HG02884 (cell line): ENCODE data around the gene SGPL1.

Source experiments
- ATAC-seq: cut with Tn5 transposase; IDR thresholded peaks from one replicate; pipeline ENCODE4 v1.9.1; 2021; ENCODE audit warnings: mild to moderate bottlenecking, moderate library complexity; ENCODE audit not compliant: unreplicated experiment

SGPL1 gene

GRCh38 chr10:70872291-70872690, 56.5 kb downstream of the SGPL1 start:
- no peak for ATAC-seq

DNA sequence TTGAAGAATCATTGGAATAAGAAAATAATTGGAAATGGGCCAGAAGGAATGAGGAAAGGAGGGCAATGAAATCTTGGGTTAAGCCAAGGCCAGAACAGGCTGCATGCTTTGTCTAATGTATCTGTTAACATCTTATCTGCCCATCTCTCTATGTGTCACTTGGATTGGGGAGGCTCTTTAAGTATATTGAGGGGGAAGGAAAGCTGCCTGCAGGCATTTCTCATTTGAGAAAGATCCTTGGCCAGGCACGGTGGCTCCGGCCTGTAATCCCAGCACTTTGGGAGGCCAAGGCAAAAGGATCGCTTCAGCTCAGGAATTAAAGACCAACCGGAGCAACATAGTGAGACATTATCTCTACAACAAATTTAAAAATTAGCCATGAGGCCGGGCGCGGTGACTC, 58.3 kb downstream of the SGPL1 start:
- no peak for ATAC-seq

GRCh38 chr10:70879207-70879606, 63.5 kb downstream of the SGPL1 start:
- ATAC-seq = no peak

- peak; percentile 50 for ATAC-seq
Measured at GRCh38 chr10:70880077-70880534, 64.4 kb downstream of the SGPL1 start.

GRCh38 chr10:70884741-70885140, 69.0 kb downstream of the SGPL1 start:
- no peak for ATAC-seq

GRCh38 chr10:70885481-70885880, 69.7 kb downstream of the SGPL1 start:
- ATAC-seq = no peak

DNA sequence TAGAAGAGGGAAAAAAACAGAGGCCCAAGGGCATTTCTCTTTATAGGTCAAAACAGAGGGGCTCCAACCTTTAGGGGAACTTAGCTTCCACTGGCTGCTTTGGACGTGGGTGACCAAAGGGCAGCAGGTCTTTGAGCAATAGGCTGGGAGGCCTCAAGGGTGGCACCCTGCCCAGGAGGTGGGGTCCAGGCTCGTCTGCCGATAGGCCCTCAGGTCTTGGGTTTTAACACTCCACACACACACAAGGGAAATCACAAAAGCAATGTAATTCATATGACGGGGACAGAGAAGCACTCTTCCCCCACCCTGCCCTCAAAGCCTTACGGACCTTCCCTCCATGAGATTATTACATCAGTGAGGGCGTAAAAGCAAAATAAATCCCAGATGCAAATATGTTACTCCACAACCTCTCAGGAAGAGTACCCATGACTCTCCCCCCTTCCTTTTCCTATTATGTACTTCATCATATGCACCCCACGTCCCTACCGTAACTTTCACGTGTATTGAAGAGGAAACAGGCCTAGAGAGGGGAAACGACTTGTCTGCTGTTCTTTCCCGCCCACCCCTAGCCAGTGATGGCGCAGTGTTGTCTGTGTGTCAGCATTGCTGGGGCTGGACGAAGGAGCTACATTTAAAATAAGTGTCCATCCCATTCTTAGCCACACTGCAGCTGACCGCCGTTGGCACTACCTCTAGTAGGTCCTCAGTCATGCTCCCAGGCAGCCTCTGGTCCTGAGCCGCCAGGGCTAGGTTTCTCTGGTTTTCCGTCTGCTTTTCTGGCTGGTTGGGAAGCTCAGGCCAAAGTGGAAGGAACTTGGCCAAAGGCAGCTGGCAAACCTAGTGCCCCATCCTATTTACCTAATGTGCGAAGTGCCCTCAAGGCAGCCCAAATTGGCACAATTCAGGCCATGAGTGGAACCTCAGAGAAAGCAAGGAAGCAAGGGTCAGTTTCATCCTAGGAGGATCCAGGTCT, 70.5 kb downstream of the SGPL1 start:
- ATAC-seq = no peak

GRCh38 chr10:70886921-70887665, 71.3 kb downstream of the SGPL1 start:
- ATAC-seq = no peak

GRCh38 chr10:70887804-70888800, 72.4 kb downstream of the SGPL1 start, which contains the start of gene PCBD1:
Gene PCBD1, minus strand, starts transcription at chr10:70888565. Its CDS starts 32 bp downstream, at chr10:70888533.
- ATAC-seq = peak; percentile 62

DNA sequence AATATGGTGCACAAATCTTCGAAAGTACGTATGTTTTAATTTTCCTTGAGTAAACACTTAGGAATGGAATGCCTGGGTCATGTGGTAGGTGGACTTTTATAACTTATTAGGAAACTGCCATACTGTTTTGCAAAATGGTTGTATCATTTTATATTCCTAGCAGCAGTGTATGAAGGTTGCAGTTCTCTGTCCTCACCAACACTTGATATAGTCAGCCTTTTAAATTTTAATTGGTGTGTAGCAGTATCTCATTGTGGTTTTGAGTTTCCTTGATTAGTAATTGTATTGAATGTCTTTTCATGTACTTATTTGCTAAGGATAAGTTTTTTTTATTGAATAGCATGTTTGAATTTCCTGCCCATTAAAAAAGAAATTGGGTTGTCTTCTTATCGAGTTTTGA, 73.5 kb downstream of the SGPL1 start:
- no peak for ATAC-seq

GRCh38 chr10:70890917-70891431, 75.2 kb downstream of the SGPL1 start:
- no peak for ATAC-seq

DNA sequence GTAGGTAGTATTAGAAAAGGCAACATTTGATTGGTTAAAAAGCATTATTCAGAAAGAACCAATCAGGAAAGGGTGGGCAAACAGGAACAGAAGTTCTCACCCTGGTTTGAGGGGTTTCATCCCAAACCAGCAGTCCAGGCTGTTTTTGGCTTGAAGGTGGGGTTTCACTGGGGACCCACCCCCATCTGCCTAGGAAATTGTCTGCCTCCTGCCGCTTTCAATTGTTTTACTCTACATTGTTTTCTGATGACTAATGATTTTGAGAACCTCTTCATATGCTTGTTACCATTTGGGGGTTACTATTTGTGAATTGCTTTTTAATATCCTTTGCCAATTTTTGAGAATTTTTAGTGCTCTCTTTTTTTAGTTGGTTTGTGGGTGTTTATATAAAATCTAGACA, 75.9 kb downstream of the SGPL1 start:
- ATAC-seq = no peak

DNA sequence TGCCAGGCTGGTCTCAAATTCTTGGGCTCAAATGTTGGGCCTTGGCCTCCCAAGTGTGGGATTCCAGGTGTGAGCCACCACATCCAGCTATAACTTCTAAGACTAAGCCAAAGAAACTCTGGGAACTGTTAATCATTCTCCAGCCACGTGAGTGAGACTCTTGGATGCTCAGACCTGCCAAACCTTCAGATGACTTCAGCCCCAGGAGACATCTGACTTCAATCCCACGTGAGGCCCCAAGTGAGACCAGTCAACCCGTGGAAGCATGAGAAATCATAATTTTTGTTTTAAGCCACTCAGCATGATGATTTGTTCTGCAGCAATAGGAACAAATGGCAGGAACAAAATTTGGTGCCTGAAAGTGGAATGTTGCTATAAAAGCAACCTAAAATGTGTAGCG, 76.9 kb downstream of the SGPL1 start:
- no peak for ATAC-seq

GRCh38 chr10:70893227-70894006, 77.7 kb downstream of the SGPL1 start:
- ATAC-seq = no peak

DNA sequence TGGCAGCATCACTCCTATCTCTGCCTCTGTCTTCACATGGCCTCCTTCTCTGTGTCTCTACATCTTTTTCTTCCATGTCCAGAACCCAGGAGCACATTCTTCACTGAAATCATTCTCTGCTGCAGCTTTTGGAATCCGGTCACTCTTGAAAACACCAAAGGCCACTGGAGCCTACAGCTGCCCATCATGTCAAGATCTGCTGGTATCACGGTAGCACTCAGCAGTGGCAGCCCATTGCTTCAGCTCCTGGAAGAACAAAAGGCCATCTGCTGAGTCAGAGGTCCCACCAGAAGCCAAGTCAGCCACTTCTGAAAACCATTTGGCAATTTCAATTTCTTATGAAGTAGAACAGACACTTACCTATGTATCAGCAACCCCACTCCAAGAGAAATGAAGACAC, 78.7 kb downstream of the SGPL1 start:
- ATAC-seq = no peak

GRCh38 chr10:70896551-70896950, 80.8 kb downstream of the SGPL1 start:
- ATAC-seq = no peak

DNA sequence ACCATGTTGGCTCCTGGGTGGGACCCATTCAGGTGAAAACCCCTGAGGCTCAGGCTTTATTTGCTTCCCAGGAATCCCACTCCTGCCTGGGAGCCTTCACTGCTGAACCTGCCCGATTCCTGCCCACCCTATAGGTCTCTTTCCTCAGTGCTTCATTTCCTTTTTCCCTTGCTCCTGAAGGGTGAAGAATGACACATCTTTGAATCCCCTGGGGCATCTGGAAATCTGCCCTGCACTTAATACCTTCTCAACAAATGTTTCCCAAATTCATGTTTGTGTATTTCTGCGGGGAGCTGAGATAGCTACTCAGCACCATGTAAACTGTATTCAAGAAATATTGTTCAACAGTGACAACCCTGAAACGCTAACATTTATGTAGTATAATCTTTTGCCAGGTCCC, 82.9 kb downstream of the SGPL1 start:
- no peak for ATAC-seq

GRCh38 chr10:70899096-70899495, 83.3 kb downstream of the SGPL1 start:
- ATAC-seq = no peak

GRCh38 chr10:70901276-70901878, 85.6 kb downstream of the SGPL1 start:
- no peak for ATAC-seq
